ENCODE results near the gene ULK2.

ULK2 gene

DNA sequence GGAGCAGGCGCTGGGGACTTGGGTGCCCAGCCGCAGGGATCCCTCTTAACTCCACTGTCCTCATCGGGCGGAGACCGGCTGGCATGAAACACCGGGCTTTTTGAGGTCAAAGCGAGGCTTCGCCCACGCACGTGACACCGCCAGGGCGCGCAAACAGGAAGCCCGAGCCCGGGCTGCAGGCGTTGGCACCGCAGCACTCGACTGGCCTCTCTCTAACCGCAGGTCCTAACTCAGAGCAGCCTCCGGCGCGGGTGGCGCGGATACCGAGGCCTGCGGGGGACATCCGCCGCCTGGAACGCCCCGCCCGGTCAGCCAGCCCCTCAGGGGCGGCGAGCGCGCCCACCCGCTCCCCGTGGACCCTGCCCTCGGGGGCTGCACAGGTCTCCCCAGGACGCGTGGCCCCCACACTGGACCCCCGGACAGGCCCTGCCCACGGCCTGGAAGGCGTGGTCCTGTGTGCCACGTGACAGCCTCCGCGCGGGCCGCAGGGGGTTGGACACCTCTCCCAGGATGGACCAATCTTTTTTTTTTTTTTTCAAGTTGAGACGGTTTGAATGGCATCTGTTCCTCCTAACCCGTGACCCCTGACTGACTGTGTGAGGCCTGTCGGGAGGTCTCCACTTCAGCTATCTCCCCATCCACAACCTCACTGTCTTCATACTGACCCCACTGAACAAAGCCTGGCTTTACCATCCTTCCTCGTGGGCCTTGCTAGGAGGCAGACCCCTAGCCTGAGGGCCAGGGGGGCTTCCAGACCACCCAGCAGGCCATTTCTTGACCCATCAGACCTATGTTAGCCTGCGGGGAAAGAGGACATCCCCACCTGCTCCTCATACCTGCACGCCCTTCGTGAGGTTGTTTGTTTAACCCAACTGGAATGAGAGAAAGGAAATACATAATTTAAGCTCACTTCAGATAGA, 143.0 kb downstream of the ULK2 start:
- peak in 3 of 6 experiments; percentile 23 to 29 (median 27) for DNase-seq

DNA sequence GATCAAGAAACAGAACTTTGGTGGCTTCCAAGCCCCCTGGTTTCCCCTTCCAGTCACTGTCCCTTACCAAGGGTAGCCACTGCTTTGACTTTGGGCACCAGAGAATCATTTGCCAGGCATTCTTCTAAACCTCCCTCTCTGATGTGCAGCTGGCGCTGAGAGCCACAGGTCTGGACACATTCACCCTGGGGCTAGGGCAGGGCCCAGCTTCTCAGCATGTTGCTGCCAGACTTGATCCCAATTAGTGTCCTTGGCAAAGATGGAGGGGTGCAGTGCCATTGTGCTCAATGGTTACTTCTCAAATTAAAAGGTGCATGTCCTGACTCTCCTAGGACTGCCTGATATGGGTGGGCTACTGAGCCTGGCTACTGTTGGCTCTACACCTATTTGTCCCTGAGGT, 143.8 kb downstream of the ULK2 start:
- peak in 1 of 6 experiments; percentile 29 for DNase-seq

All from stimulated activated naive CD4-positive, alpha-beta T cell (primary cell).